Activated T-cell treated with anti-CD3 and anti-CD28 coated beads, Interleukin-2, amount 50 U/mL, for 24 hours (primary cell): Measurements from ENCODE around the gene MSH5.

Source experiments
- DNase-seq: peaks from one replicate; pipeline ENCODE4 v3.0.0-alpha.2; 2020
- H3K27ac Mint-ChIP-seq: 2 replicates; pipeline ENCODE4 v1.8.0; 2020; ENCODE audit warnings: mild to moderate bottlenecking, mixed read lengths
- H3K27me3 Mint-ChIP-seq: 2 replicates; pipeline ENCODE4 v1.8.0; 2020; ENCODE audit warnings: mixed read lengths
- H3K36me3 Mint-ChIP-seq: 2 replicates; pipeline ENCODE4 v1.8.0; 2020; ENCODE audit warnings: low read depth, mixed read lengths
- H3K4me1 Mint-ChIP-seq: 2 replicates; pipeline ENCODE4 v1.8.0; 2020; ENCODE audit warnings: low read depth, mixed read lengths
- H3K4me3 Mint-ChIP-seq: 2 replicates; pipeline ENCODE4 v1.8.0; 2020; ENCODE audit warnings: mild to moderate bottlenecking, moderate library complexity, mixed read lengths
- H3K9me3 Mint-ChIP-seq: 2 replicates; pipeline ENCODE4 v1.8.0; 2020; ENCODE audit warnings: mixed read lengths

MSH5 gene

DNA sequence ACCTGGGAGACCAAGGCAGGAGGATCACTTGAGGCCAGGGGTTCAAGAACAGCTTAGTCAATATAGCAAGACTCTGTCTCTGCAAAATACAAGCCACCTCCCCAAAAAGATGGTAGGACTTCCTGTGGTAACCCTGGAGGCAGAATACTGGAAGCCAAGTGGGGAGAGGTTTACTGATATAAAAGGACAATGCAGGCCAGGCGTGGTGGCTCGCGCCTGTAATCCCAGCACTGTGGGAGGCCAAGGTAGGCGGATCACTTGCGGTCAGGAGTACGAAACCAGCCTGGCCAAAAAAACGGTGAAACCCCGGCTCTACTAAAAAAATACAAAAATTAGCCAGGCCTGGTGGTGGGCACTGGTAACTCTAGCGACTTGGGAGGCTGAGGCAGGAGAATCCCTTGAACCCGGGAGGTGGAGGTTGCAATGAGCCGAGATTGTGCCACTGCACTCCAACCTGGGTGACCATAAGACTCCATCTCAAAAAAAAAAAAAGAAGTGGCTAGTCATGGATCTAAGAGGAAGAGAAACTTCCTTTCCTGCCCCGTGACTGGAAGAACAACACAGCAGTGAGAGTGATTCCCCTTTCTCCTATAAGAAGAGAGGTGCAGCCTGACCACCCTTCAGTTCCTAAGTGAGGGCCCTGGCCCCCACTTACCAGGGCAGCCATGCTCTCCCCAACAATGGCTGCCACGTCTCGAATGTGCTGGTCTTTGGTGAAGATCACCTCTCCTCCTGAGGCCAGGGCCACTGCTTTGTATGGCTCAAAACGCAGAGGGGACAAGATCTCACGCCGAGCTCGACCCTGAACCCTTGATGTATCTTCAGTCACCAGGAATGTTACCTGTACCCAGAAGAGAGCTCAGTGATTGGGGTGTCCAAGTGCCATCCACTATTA is 28.8 kb downstream of the MSH5 start:
- Mint-ChIP-seq H3K4me3 (no peak overlapping the region), H3K4me1 (peaks cover 26% of the 10 kb centered on the region), H3K27me3 (no peaks in the 10 kb centered on the region), H3K36me3 (peaks cover 16% of the 10 kb centered on the region), H3K27ac (no peak overlapping the region), H3K9me3 (peaks cover 5% of the 10 kb centered on the region)
- DNase-seq = no peak

DNA sequence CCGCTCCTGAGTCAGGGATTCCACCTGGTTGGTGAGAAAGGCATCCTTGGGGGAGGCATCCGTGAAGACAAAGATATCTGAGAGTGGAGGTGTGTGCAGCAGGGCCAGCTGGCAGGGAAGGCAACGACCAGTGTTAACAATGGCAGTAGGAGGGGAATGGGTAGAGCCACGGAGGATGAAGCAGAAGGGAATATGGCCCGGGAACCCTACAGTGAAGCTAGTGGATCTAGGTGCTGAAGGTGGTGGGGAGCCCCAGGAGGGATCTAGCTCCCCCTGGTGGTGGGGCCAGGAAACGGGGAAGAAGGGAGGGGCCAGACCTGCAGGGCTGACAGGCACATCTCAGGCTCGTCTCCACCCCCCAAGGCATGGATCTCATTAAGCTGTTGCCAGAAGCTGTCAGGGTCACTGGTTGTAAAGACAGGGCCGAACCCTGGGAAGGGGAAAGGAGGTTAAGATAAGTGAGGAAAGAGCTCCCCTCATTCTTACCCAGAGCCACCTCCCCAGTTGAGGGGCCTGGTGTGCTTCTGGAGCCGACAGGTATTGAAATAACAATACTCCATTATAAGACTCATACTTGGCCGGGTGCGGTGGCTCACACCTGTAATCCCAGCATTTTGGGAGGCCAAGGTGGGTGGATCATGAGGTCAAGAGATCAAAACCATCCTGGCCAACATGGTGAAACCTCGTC is 30.0 kb downstream of the MSH5 start:
- peaks cover 5% of the 10 kb centered on the region for H3K36me3 Mint-ChIP-seq
- peaks cover 5% of the 10 kb centered on the region for H3K9me3 Mint-ChIP-seq
- H3K4me3 Mint-ChIP-seq = no peak overlapping the region
- peak; percentile 86 for DNase-seq
- H3K27me3 Mint-ChIP-seq = no peaks in the 10 kb centered on the region
- H3K4me1 Mint-ChIP-seq = peaks cover 29% of the 10 kb centered on the region
- H3K27ac Mint-ChIP-seq = no peak overlapping the region

DNA sequence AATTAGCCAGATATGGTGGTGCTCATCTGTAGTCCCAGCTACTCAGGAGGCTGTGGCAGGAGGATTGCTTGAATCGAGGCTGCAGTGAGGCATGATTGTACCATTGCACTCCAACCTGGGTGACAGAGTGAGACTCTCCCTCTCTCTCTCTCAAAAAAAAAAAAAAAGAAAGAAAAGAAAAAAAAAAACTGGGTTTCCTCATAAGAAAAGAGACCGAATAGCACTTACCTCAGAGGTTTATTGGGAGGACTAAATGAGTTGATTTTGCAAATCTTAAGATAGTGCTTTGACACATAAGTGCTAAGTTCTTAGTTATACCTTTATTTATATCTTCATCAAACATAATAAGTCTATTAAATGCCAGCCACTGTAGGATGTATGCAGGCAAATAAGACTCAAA is 31.1 kb downstream of the MSH5 start:
- Mint-ChIP-seq H3K4me1 (peaks cover 36% of the 10 kb centered on the region), H3K9me3 (peaks cover 5% of the 10 kb centered on the region), H3K4me3 (no peak overlapping the region), H3K27ac (no peak overlapping the region), H3K36me3 (peaks cover 4% of the 10 kb centered on the region), H3K27me3 (no peaks in the 10 kb centered on the region)
- no peak for DNase-seq

DNA sequence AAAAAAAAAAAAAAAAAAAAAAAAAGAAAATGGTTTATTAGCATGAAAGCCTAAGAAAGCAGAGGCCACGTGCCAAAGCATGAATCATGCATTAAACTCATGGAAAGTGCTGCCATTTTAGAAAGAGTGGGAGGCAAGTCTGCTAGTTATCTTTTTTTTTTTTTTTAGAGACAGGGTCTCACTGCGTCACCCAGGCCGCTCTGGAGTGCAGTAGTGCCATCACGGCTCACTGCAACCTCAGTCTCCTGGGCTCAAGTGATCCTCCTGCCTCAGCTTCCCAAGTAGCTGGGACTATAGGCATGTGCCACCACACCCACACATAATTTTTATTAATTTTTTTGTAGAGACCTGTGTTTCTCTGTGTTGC is 32.2 kb downstream of the MSH5 start:
- H3K9me3 Mint-ChIP-seq = peaks cover 5% of the 10 kb centered on the region
- no peak overlapping the region for H3K4me3 Mint-ChIP-seq
- peaks cover 4% of the 10 kb centered on the region for H3K36me3 Mint-ChIP-seq
- H3K27ac Mint-ChIP-seq = peak overlapping the region; percentile 76
- H3K27me3 Mint-ChIP-seq = no peaks in the 10 kb centered on the region
- peaks cover 44% of the 10 kb centered on the region for H3K4me1 Mint-ChIP-seq
- DNase-seq = peak; percentile 60

DNA sequence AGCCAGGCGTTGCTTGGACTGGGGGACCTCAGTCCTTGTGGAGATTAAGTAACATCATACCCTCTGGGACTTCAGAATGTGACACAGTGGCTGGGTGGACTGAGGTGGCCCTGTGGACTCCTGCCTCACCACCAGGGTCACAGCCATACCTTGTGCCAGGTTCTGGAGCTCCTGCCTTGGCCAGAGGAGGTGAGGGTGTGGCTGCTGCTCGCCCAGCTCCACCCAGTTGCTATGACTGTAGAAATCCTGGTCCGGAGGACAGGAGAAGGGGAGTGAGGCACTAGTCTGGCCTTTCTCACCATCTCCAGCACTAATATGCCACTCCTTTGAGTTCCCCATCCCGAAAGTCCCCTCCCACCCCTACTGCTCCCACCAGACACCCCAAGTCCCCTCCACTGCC is 35.4 kb downstream of the MSH5 start:
- peaks cover 53% of the 10 kb centered on the region for H3K4me1 Mint-ChIP-seq
- DNase-seq = no peak
- H3K4me3 Mint-ChIP-seq = no peak overlapping the region
- H3K27ac Mint-ChIP-seq = peak overlapping the region; percentile 26
- H3K9me3 Mint-ChIP-seq = peaks cover 5% of the 10 kb centered on the region
- H3K27me3 Mint-ChIP-seq = no peaks in the 10 kb centered on the region
- H3K36me3 Mint-ChIP-seq = peaks cover 34% of the 10 kb centered on the region

DNA sequence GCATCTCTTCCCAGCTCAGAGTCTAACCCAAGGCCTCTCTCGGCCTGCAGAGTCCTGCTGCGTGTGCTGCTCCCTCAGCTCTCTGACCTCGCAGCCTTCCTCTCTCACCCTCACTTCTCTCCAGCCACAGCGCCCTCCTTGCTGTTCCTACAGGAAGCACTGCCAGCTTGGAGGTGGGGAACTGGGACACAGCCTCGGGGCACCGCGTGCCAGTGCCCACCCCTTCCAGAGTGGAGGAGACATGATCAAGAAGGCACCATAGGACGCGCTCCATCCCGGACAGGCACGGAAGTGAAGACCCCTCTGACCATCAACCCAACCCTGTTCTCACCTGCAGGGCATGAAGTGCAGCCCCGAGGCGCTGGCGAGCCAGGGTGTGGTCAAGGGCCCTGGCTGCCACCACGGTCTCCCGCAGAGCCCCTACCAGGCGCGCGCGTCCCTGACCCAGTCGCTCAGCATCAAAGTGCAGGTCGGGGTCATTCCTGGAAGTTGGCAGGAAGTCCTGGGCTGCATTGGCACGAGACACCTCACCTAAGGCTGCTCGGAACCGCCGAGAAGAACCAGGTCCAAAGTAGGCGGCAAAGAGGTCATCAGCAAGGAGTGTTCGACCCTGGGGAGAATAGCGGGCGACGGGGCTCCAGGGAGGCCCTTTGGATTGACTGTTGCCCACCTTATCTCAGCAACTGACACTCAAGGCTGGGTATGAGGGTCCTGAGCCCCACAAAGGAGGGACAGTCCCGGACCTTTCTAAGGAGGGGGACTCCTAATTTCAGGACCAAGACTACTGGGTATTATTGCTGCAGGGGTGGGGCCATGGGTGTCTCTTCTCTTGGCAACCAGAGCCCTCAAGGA is 36.1 kb downstream of the MSH5 start:
- H3K9me3 Mint-ChIP-seq = peaks cover 5% of the 10 kb centered on the region
- no peaks in the 10 kb centered on the region for H3K27me3 Mint-ChIP-seq
- no peak for DNase-seq
- H3K36me3 Mint-ChIP-seq = peaks cover 41% of the 10 kb centered on the region
- no peak overlapping the region for H3K4me3 Mint-ChIP-seq
- peaks cover 53% of the 10 kb centered on the region for H3K4me1 Mint-ChIP-seq
- H3K27ac Mint-ChIP-seq = peak overlapping the region; percentile 71

DNA sequence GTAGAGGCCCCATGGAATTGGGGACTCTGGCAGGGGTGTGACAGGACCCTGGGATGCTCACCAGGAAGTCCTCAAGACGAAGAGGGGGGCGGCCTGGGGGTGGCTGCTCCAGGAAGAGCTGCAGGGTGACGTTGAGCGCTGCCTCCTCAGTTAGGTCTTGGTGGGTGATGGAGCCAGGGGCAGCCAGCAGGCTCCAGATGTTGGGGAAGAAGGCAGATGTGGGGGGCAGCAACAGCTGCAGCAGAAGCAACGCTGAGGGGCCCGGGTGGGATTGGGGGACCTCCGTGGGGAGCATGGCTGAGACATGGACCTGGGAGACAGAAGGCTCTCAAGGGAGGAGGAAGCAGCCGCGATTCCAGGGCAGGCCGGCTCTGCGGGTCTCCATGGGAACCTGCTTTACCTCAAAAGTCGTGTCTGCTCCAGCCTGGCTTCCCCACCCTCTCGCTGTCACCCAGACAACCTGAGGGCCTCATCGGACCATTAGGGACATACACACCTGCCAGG is 36.7 kb downstream of the MSH5 start:
- peak overlapping the region; percentile 71 for H3K27ac Mint-ChIP-seq
- DNase-seq = no peak
- H3K36me3 Mint-ChIP-seq = peaks cover 44% of the 10 kb centered on the region
- peaks cover 47% of the 10 kb centered on the region for H3K4me1 Mint-ChIP-seq
- no peaks in the 10 kb centered on the region for H3K27me3 Mint-ChIP-seq
- H3K9me3 Mint-ChIP-seq = peaks cover under 1% of the 10 kb centered on the region
- H3K4me3 Mint-ChIP-seq = peak overlapping the region; percentile 29

DNA sequence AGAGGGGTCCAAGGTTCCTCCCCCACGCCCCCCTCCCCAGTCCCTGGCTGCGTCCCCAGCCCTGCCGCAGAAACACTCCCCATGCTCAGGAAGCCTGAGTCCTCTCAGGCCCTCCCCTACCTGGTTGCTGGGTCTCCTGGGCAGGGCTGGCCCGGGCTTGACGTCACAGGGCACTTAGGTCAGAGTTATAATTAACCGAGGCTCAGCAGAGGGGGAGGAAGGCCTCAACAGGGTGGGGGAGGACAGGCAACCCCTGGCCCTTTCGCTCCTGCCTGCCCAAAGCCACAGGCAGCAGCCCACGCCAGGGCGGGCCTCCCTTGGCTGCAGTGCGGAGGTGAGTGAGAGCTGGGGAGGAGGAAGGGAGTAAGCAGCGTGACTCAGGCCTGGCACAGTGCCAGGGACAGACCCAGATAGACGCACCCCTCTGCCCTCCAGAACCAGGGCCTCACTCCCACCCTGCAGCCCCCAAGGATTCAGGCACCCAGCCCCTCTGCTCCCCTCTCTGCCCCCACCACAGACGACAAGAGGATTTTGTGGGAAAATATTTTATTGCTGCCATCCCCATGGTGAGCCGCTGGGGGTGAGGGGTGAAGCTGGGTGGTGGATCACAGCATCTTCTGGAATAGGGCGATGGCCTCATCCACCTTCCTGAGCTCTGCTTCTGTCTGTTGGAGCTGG is 37.3 kb downstream of the MSH5 start, which contains the start of gene VWA7:
TSS of gene VWA7 (minus strand) at position 340 of the 678 bp plus-strand sequence. CDS start 549 bp downstream, outside the sequence.
- peak within 1 kb of the TSS; percentile 46 for H3K4me3 Mint-ChIP-seq
- peak within 1 kb of the TSS; percentile 71 for H3K27ac Mint-ChIP-seq
- no peaks in the 10 kb centered on the region for H3K27me3 Mint-ChIP-seq
- no peaks in the 10 kb centered on the region for H3K9me3 Mint-ChIP-seq
- H3K36me3 Mint-ChIP-seq = peaks cover 50% of the 10 kb centered on the region
- DNase-seq = peak; percentile 85
- peaks cover 44% of the 10 kb centered on the region for H3K4me1 Mint-ChIP-seq

DNA sequence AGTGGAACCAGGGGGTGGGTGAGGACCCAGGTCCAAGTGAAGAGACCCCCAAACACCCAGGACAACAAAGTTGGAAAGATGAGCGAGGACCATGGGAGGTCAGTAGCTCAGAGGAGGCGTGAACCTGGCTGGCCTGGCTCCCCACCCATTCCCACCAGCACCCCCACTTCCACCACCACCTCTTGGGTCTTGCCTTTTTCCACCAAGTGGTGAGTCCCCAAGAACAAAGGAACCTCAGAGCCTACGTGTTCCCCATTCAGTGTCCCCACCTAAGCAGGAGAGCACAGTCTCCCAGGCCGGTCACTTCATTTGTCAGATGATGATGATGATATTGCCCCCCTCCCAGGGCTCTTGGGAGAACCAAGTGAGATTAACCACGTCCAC is 37.9 kb downstream of the MSH5 start:
- peak overlapping the region; percentile 71 for H3K27ac Mint-ChIP-seq
- peaks cover 41% of the 10 kb centered on the region for H3K4me1 Mint-ChIP-seq
- H3K9me3 Mint-ChIP-seq = no peaks in the 10 kb centered on the region
- peaks cover 55% of the 10 kb centered on the region for H3K36me3 Mint-ChIP-seq
- DNase-seq = no peak
- no peak overlapping the region for H3K4me3 Mint-ChIP-seq
- no peaks in the 10 kb centered on the region for H3K27me3 Mint-ChIP-seq

DNA sequence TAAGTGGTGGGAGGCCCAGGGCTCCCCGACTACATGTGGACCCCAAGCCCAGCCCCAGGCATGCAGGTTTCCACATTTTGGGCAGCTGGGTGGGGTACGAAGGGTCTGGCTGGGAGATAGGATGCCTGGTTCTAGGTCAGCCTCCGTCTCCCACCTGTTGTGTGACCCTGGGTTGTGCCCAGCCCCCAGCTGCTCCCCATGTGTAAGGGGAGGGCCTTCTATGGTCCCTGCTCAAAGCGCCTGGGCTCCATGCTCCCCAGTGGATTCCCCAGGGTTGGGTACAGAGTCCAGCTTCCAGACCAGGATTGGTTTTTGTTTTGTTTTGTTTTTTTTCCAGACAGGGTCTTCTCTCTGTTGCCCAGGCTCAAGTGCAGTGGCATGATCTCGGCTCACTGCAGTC is 38.4 kb downstream of the MSH5 start:
- DNase-seq = no peak
- Mint-ChIP-seq H3K9me3 (no peaks in the 10 kb centered on the region), H3K27ac (peak overlapping the region; percentile 71), H3K36me3 (peaks cover 60% of the 10 kb centered on the region), H3K27me3 (no peaks in the 10 kb centered on the region), H3K4me1 (peaks cover 35% of the 10 kb centered on the region), H3K4me3 (no peak overlapping the region)

DNA sequence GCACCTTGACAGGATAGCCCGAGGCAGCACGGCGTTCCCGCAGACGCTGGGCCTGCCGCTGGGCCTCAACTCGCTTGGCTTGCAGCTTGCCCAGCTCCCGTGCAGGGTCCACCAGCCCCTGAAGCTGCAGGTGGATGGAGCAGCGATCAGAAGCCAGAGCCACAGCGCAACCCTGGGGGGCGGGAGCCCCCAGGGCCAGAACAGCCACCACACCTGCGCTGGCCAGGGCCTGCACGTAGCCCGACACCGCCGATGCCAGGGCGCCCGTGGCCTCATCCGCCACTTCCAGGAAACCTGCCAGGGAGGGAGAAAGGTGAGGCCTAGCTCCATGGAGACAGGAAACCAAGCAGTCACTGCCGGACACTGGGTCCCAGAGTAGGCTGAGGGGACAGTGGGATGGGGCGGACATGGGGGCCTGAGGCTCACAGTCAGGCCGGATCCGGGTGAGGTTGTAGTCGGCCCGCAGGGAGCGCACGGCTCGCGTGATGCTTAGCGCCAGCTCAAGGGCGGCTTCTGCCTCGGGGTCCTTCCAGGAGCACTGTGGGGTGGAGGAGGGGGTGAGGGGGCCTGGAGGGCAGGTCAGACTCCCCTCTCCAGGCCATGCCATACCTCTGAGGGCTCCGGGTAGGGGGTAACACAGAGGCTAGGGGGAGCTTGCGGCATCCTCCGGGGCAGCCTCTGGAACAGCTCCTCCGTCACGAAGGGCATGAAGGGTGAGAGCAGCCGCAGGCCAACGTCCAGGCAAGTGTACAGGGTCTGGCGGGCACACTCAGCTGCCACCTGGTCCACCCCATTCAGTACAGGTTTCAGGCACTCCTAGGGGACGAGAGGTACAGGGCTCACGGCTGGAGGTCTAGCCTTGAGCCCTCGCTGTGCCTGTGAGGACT is 39.4 kb downstream of the MSH5 start:
- no peaks in the 10 kb centered on the region for H3K27me3 Mint-ChIP-seq
- H3K4me1 Mint-ChIP-seq = peaks cover 30% of the 10 kb centered on the region
- no peak for DNase-seq
- H3K9me3 Mint-ChIP-seq = no peaks in the 10 kb centered on the region
- no peak overlapping the region for H3K4me3 Mint-ChIP-seq
- H3K36me3 Mint-ChIP-seq = peaks cover 70% of the 10 kb centered on the region
- no peak overlapping the region for H3K27ac Mint-ChIP-seq

DNA sequence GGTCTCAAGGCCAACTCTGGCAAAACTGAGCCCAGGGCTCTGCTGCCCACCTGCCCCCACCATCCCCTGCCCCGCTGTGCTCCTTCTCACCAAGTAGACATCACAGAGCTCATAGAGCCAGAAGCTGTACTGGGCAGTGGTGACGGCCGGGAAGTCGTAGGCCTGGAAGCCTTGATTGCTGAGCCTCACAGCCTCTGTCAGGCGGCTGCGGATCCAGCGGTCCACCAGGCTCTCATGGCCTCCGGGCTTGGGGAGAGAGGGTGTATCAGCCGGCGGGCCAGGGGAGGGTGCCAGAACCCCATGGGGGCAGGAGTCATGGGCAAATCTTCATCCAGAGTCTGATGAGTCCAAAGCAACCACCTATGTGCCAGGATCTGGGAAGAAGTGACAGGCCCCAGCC is 40.1 kb downstream of the MSH5 start:
- peaks cover 29% of the 10 kb centered on the region for H3K4me1 Mint-ChIP-seq
- no peak for DNase-seq
- peaks cover 76% of the 10 kb centered on the region for H3K36me3 Mint-ChIP-seq
- no peak overlapping the region for H3K27ac Mint-ChIP-seq
- no peaks in the 10 kb centered on the region for H3K9me3 Mint-ChIP-seq
- H3K27me3 Mint-ChIP-seq = no peaks in the 10 kb centered on the region
- H3K4me3 Mint-ChIP-seq = no peak overlapping the region
